Measurements from ENCODE around the gene MAGOHB. TPM values are rescaled to one million over a fixed set of nuclear protein-coding genes. Genes with fewer than 3 reads are reported as not detected.
A peak's percentile ranks its signal among the peaks of the same experiment; 100 is the strongest.
"Not testable (repeated sequence)": the region's sequence is repeated elsewhere in the genome, so short reads cannot be mapped to it uniquely, and the experiment has no call there.

MAGOHB gene
- total RNA-seq, 1 donor from 2014 or later, result 88.6 TPM

GRCh38 chr12:10600988-10601387, 12.4 kb downstream of the MAGOHB start:
- Mint-ChIP-seq H3K4me1 (peaks cover 6% of the 10 kb centered on the region), H3K27me3 (no peaks in the 10 kb centered on the region), H3K4me3 (no peak overlapping the region), H3K36me3 (ENCODE audit: low read depth) (peaks cover 29% of the 10 kb centered on the region), H3K9me3 (no peaks in the 10 kb centered on the region), H3K27ac (no peak overlapping the region)
- intact Hi-C loops (cut with micrococcal nuclease), result no loop called here
- DNase-seq, result no peak

GRCh38 chr12:10595881-10596280, 17.5 kb downstream of the MAGOHB start:
- Mint-ChIP-seq H3K27me3 (no peaks in the 10 kb centered on the region), H3K27ac (no peak overlapping the region), H3K4me1 (no peaks in the 10 kb centered on the region), H3K4me3 (no peak overlapping the region), H3K36me3 (ENCODE audit: low read depth) (peaks cover 15% of the 10 kb centered on the region), H3K9me3 (no peaks in the 10 kb centered on the region)
- intact Hi-C loops (cut with micrococcal nuclease), result no loop called here
- no peak for DNase-seq

- Mint-ChIP-seq H3K4me1 (no peaks in the 10 kb centered on the region), H3K27me3 (no peaks in the 10 kb centered on the region), H3K27ac (no peak overlapping the region), H3K36me3 (ENCODE audit: low read depth) (peaks cover 27% of the 10 kb centered on the region), H3K9me3 (no peaks in the 10 kb centered on the region), H3K4me3 (no peak overlapping the region)
- intact Hi-C loops (cut with micrococcal nuclease), result no loop called here
- DNase-seq, result no peak
Observed at GRCh38 chr12:10590966-10591365, 22.4 kb downstream of the MAGOHB start.

GRCh38 chr12:10584415-10584814, 29.0 kb downstream of the MAGOHB start:
- intact Hi-C loops (cut with micrococcal nuclease), result no loop called here
- Mint-ChIP-seq H3K9me3 (peaks cover 11% of the 10 kb centered on the region), H3K4me3 (no peak overlapping the region), H3K36me3 (ENCODE audit: low read depth) (peaks cover 43% of the 10 kb centered on the region), H3K27me3 (no peaks in the 10 kb centered on the region), H3K4me1 (no peaks in the 10 kb centered on the region), H3K27ac (no peak overlapping the region)
- DNase-seq, result no peak

- no peak overlapping the region for H3K27ac Mint-ChIP-seq
- intact Hi-C loops (cut with micrococcal nuclease), result no loop called here
Observed at GRCh38 chr12:10582704-10583103, 30.7 kb downstream of the MAGOHB start.

GRCh38 chr12:10582133-10582532, 31.3 kb downstream of the MAGOHB start:
- H3K27me3 Mint-ChIP-seq; H3K4me1 Mint-ChIP-seq; DNase-seq; H3K27ac Mint-ChIP-seq; H3K4me3 Mint-ChIP-seq; intact Hi-C loops (cut with micrococcal nuclease): not testable (repeated sequence)
- Mint-ChIP-seq H3K9me3 (peaks cover 11% of the 10 kb centered on the region), H3K36me3 (ENCODE audit: low read depth) (peaks cover 33% of the 10 kb centered on the region)

More at GRCh38 chr12:10582704-10583103, 30.7 kb downstream of the MAGOHB start:
- H3K4me3 Mint-ChIP-seq, result no peak overlapping the region
- no peak for DNase-seq
- no peaks in the 10 kb centered on the region for H3K4me1 Mint-ChIP-seq
- H3K9me3 Mint-ChIP-seq, result peaks cover 11% of the 10 kb centered on the region
- H3K27me3 Mint-ChIP-seq, result no peaks in the 10 kb centered on the region
- peaks cover 37% of the 10 kb centered on the region for H3K36me3 Mint-ChIP-seq (ENCODE audit: low read depth)

- Mint-ChIP-seq H3K36me3 (ENCODE audit: low read depth) (no peaks in the 10 kb centered on the region), H3K4me3 (no peak overlapping the region), H3K9me3 (no peaks in the 10 kb centered on the region), H3K27me3 (no peaks in the 10 kb centered on the region), H3K27ac (no peak overlapping the region), H3K4me1 (no peaks in the 10 kb centered on the region)
- intact Hi-C loops (cut with micrococcal nuclease), result no loop called here
- DNase-seq, result no peak
Observed at GRCh38 chr12:10574307-10574706, 39.1 kb downstream of the MAGOHB start.

GRCh38 chr12:10572021-10572490, 41.4 kb downstream of the MAGOHB start:
- H3K9me3 Mint-ChIP-seq; H3K27ac Mint-ChIP-seq; DNase-seq; intact Hi-C loops (cut with micrococcal nuclease); H3K36me3 Mint-ChIP-seq (ENCODE audit: low read depth); H3K4me3 Mint-ChIP-seq; H3K27me3 Mint-ChIP-seq; H3K4me1 Mint-ChIP-seq: not testable (repeated sequence)

GRCh38 chr12:10571141-10571540, 42.3 kb downstream of the MAGOHB start:
- Mint-ChIP-seq H3K4me3 (no peak overlapping the region), H3K27me3 (peaks cover 11% of the 10 kb centered on the region), H3K36me3 (ENCODE audit: low read depth) (no peaks in the 10 kb centered on the region), H3K9me3 (no peaks in the 10 kb centered on the region), H3K27ac (no peak overlapping the region), H3K4me1 (no peaks in the 10 kb centered on the region)
- intact Hi-C loops (cut with micrococcal nuclease), result no loop called here
- no peak for DNase-seq

GRCh38 chr12:10567813-10568212, 45.6 kb downstream of the MAGOHB start:
- H3K4me3 Mint-ChIP-seq, result no peak overlapping the region
- DNase-seq, result no peak
- no peaks in the 10 kb centered on the region for H3K4me1 Mint-ChIP-seq
- H3K27ac Mint-ChIP-seq, result no peak overlapping the region
- H3K27me3 Mint-ChIP-seq, result peaks cover 25% of the 10 kb centered on the region
- intact Hi-C loops (cut with micrococcal nuclease), result no loop called here
- no peaks in the 10 kb centered on the region for H3K36me3 Mint-ChIP-seq (ENCODE audit: low read depth)
- no peaks in the 10 kb centered on the region for H3K9me3 Mint-ChIP-seq

- no peak overlapping the region for H3K4me3 Mint-ChIP-seq
- intact Hi-C loops (cut with micrococcal nuclease), result loop anchor here (2.0 to 5.0 kb wide), 3 partner anchors 188 to 412 kb away; no protein-coding TSS in a partner anchor
- peaks cover 30% of the 10 kb centered on the region for H3K27me3 Mint-ChIP-seq
- H3K27ac Mint-ChIP-seq, result no peak overlapping the region
- DNase-seq, result no peak
- H3K4me1 Mint-ChIP-seq, result no peaks in the 10 kb centered on the region
- no peaks in the 10 kb centered on the region for H3K9me3 Mint-ChIP-seq
- H3K36me3 Mint-ChIP-seq (ENCODE audit: low read depth), result no peaks in the 10 kb centered on the region
Observed at GRCh38 chr12:10563966-10564365, 49.4 kb downstream of the MAGOHB start.

GRCh38 chr12:10563002-10563401, 50.4 kb downstream of the MAGOHB start:
- intact Hi-C loops (cut with micrococcal nuclease), result loop anchor here (2.0 to 5.0 kb wide), 3 partner anchors 189 to 411 kb away; no protein-coding TSS in a partner anchor
- DNase-seq, result no peak
- Mint-ChIP-seq H3K27ac (no peak overlapping the region), H3K9me3 (no peaks in the 10 kb centered on the region), H3K36me3 (ENCODE audit: low read depth) (no peaks in the 10 kb centered on the region), H3K27me3 (peaks cover 35% of the 10 kb centered on the region), H3K4me3 (no peak overlapping the region), H3K4me1 (no peaks in the 10 kb centered on the region)

GRCh38 chr12:10562306-10562933, 51.0 kb downstream of the MAGOHB start:
- intact Hi-C loops (cut with micrococcal nuclease), result loop anchor here (1.0 to 5.0 kb wide), 4 partner anchors 190 to 410 kb away; no protein-coding TSS in a partner anchor

GRCh38 chr12:10559244-10559643, 54.2 kb downstream of the MAGOHB start:
- Mint-ChIP-seq H3K9me3 (no peaks in the 10 kb centered on the region), H3K4me3 (no peak overlapping the region), H3K27me3 (peaks cover 21% of the 10 kb centered on the region), H3K4me1 (no peaks in the 10 kb centered on the region), H3K27ac (no peak overlapping the region), H3K36me3 (ENCODE audit: low read depth) (no peaks in the 10 kb centered on the region)
- DNase-seq, result no peak
- intact Hi-C loops (cut with micrococcal nuclease), result no loop called here

More at GRCh38 chr12:10562306-10562933, 51.0 kb downstream of the MAGOHB start:
- H3K4me1 Mint-ChIP-seq, result no peaks in the 10 kb centered on the region
- H3K4me3 Mint-ChIP-seq, result no peak overlapping the region
- H3K27me3 Mint-ChIP-seq, result peaks cover 32% of the 10 kb centered on the region
- H3K9me3 Mint-ChIP-seq, result no peaks in the 10 kb centered on the region
- no peak overlapping the region for H3K27ac Mint-ChIP-seq
- no peaks in the 10 kb centered on the region for H3K36me3 Mint-ChIP-seq (ENCODE audit: low read depth)
- peak; percentile 74 for DNase-seq

- Mint-ChIP-seq H3K4me3 (no peak overlapping the region), H3K4me1 (no peaks in the 10 kb centered on the region), H3K27me3 (peaks cover 21% of the 10 kb centered on the region), H3K27ac (no peak overlapping the region), H3K36me3 (ENCODE audit: low read depth) (no peaks in the 10 kb centered on the region), H3K9me3 (no peaks in the 10 kb centered on the region)
- intact Hi-C loops (cut with micrococcal nuclease), result no loop called here
- DNase-seq, result no peak
Observed at GRCh38 chr12:10558789-10559188, 54.6 kb downstream of the MAGOHB start.

Data from activated CD4-positive, alpha-beta T cell treated with anti-CD3 and anti-CD28 coated beads, Interleukin-2, amount 10 ng/mL, durations not matched to agents 24 days and 14 days (primary cell).